ENCODE data around the gene TGM5.

DNA sequence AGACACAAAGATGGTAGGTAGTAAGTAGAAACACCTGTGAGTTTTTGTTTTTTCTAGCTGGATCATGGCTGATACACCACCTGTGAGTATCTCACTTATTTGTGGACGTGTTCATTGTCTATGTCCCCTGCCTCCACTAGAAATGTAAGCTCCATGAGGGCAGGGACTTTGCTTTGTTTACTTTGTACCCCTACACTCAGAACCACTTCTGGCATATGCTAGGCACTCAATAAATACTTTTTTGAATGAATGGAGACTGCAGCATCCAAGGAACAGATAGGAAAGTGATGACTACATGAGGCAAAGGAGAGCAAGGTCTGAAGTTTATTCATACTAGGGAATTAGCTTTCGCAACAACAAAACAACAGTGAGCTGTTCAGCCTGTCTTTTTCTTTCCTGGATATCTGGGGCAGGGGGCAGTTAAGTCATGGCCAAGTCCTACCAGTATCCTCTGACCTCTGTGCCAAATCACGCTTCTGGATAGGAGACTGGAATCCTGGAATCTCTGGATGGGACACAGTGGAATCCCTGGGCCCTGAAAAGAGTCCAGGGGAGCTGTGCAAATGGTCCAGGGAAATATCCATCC lies 34.3 kb downstream of the TGM5 start:
- TF ChIP-seq POLR2A (IDR thresholded peaks at IDR 0.05; ENCODE audit: low read depth, low read length) (no peak), POLR2AphosphoS5 (IDR thresholded peaks at IDR 0.05; ENCODE audit: low read depth, low read length) (no peak), SPI1 (IDR thresholded peaks at IDR 0.05; ENCODE audit: low read depth, low read length) (no peak), PAX5 (IDR thresholded peaks at IDR 0.05; ENCODE audit: insufficient read depth, low read length, severe bottlenecking) (no peak), TAF1 (IDR thresholded peaks at IDR 0.05; ENCODE audit: low read depth, low read length) (no peak), POU2F2 (IDR thresholded peaks at IDR 0.05; ENCODE audit: low read depth, low read length) (no peak)

Measured in GM12891 (cell line).